GM12878 (cell line): ENCODE measurements around the gene AFF2.

ENCODE experiments used
- EP300 ChIP-seq, 2 experiments: fragments of 150-350 bp in 1 of 2; IDR thresholded peaks; 2 replicates each; pipeline ENCODE4 v1.6.1; 2011 to 2012; ENCODE audit warnings: low read depth in 2 of 2, low read length in 2 of 2, borderline replicate concordance in 1 of 2, improper control_type of control experiment in 1 of 2, inconsistent platforms in 1 of 2; ENCODE audit not compliant: control insufficient read depth in 1 of 2
- MEF2B ChIP-seq: fragments of 450-650 bp; IDR thresholded peaks from 2 replicates; pipeline ENCODE4 v1.6.1; 2018; ENCODE audit warnings: mild to moderate bottlenecking, moderate library complexity; ENCODE audit not compliant: partially characterized antibody, poor library complexity, severe bottlenecking
- ZNF24 ChIP-seq: fragments of 450-650 bp; IDR thresholded peaks from 2 replicates; pipeline ENCODE4 v1.6.1; 2017; ENCODE audit warnings: antibody characterized with exemption, mild to moderate bottlenecking
- TF ChIP-seq, protein P1 (sequence below): IDR thresholded peaks from 2 replicates; pipeline ENCODE4 v1.6.1; 2012; ENCODE audit warnings: low read depth, low read length, improper control_type of control experiment
- TF ChIP-seq, protein P2 (sequence below): IDR thresholded peaks from 2 replicates; pipeline ENCODE4 v1.6.1; 2012; ENCODE audit warnings: low read depth, low read length, improper control_type of control experiment
- TF ChIP-seq, protein P3 (sequence below): fragments of 450-650 bp; IDR thresholded peaks from 2 replicates; pipeline ENCODE4 v1.6.1; 2017; ENCODE audit warnings: mild to moderate bottlenecking, low read depth, inconsistent platforms; ENCODE audit not compliant: poor library complexity, severe bottlenecking
- TF ChIP-seq, protein P4 (sequence below): fragments of 450-650 bp; IDR thresholded peaks from 2 replicates; pipeline ENCODE4 v1.6.1; 2016; ENCODE audit warnings: mild to moderate bottlenecking

GRCh38 chrX:149040873-149041535 is 540.6 kb downstream of the AFF2 start:
- no peak for TF ChIP-seq MEF2B
- TF ChIP-seq, protein P1, sequence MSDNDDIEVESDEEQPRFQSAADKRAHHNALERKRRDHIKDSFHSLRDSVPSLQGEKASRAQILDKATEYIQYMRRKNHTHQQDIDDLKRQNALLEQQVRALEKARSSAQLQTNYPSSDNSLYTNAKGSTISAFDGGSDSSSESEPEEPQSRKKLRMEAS, result no peak
- no peak for TF ChIP-seq EP300 (IDR thresholded peaks at IDR 0.05; ENCODE audit: borderline replicate concordance in 1 of 2, control insufficient read depth in 1 of 2, low read depth in 2 of 2, low read length in 2 of 2)
- TF ChIP-seq ZNF24, result no peak
- TF ChIP-seq, protein P2, sequence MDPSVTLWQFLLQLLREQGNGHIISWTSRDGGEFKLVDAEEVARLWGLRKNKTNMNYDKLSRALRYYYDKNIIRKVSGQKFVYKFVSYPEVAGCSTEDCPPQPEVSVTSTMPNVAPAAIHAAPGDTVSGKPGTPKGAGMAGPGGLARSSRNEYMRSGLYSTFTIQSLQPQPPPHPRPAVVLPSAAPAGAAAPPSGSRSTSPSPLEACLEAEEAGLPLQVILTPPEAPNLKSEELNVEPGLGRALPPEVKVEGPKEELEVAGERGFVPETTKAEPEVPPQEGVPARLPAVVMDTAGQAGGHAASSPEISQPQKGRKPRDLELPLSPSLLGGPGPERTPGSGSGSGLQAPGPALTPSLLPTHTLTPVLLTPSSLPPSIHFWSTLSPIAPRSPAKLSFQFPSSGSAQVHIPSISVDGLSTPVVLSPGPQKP, result no peak
- TF ChIP-seq, protein P3, sequence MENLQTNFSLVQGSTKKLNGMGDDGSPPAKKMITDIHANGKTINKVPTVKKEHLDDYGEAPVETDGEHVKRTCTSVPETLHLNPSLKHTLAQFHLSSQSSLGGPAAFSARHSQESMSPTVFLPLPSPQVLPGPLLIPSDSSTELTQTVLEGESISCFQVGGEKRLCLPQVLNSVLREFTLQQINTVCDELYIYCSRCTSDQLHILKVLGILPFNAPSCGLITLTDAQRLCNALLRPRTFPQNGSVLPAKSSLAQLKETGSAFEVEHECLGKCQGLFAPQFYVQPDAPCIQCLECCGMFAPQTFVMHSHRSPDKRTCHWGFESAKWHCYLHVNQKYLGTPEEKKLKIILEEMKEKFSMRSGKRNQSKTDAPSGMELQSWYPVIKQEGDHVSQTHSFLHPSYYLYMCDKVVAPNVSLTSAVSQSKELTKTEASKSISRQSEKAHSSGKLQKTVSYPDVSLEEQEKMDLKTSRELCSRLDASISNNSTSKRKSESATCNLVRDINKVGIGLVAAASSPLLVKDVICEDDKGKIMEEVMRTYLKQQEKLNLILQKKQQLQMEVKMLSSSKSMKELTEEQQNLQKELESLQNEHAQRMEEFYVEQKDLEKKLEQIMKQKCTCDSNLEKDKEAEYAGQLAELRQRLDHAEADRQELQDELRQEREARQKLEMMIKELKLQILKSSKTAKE, result no peak
- TF ChIP-seq, protein P4, sequence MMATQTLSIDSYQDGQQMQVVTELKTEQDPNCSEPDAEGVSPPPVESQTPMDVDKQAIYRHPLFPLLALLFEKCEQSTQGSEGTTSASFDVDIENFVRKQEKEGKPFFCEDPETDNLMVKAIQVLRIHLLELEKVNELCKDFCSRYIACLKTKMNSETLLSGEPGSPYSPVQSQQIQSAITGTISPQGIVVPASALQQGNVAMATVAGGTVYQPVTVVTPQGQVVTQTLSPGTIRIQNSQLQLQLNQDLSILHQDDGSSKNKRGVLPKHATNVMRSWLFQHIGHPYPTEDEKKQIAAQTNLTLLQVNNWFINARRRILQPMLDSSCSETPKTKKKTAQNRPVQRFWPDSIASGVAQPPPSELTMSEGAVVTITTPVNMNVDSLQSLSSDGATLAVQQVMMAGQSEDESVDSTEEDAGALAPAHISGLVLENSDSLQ, result no peak
